ENCODE measurements around the gene FER1L5. TPM values are rescaled to one million over a fixed set of nuclear protein-coding genes. Genes with fewer than 3 reads are reported as not detected.

The FER1L5 gene
- total RNA-seq, 1 donor from 2014 or later = 1.0 TPM

DNA sequence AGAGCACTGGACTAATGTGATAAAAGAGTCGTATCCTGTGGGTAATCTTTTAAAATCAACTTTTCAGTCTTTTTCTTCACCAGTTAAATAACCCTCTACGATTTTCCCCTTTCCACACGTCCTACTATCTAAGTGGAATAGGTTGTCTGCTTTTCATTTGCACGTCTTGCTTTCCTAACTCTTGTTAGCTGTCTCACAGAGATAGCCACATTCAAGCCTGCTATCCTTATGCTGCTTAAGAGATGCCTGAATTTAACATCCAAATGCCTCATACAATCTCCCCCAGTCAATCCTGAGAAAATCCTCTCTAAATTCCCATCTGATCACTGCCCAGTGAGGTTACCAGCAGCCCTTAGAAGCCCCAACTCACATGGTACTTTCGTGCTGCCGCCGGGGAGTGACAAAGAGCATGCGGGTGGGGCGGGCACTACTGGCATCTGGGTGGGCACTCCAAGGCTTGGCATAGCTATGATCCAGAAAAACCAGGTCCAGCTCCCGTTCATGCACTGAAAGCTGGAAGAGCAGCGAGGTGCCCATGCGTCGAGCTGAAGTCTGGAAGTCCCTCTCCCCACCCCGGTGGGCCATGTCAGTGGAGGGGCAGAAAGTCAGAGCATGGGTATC lies 5.9 kb upstream of the FER1L5 start:
- peaks cover 2% of the 10 kb centered on the region for H3K27me3 Mint-ChIP-seq (ENCODE audit: unreplicated experiment)
- peaks cover 13% of the 10 kb centered on the region for H3K4me1 Mint-ChIP-seq (ENCODE audit: unreplicated experiment)
- TF ChIP-seq, protein P1, sequence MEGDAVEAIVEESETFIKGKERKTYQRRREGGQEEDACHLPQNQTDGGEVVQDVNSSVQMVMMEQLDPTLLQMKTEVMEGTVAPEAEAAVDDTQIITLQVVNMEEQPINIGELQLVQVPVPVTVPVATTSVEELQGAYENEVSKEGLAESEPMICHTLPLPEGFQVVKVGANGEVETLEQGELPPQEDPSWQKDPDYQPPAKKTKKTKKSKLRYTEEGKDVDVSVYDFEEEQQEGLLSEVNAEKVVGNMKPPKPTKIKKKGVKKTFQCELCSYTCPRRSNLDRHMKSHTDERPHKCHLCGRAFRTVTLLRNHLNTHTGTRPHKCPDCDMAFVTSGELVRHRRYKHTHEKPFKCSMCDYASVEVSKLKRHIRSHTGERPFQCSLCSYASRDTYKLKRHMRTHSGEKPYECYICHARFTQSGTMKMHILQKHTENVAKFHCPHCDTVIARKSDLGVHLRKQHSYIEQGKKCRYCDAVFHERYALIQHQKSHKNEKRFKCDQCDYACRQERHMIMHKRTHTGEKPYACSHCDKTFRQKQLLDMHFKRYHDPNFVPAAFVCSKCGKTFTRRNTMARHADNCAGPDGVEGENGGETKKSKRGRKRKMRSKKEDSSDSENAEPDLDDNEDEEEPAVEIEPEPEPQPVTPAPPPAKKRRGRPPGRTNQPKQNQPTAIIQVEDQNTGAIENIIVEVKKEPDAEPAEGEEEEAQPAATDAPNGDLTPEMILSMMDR (IDR thresholded peaks at IDR 0.05; ENCODE audit: unreplicated experiment) = no peak
- H3K36me3 Mint-ChIP-seq (ENCODE audit: low read depth, unreplicated experiment) = peaks cover 8% of the 10 kb centered on the region
- H3K9me3 Mint-ChIP-seq (ENCODE audit: unreplicated experiment) = no peaks in the 10 kb centered on the region
- peak overlapping the region; percentile 95 for H3K4me3 Mint-ChIP-seq (ENCODE audit: unreplicated experiment)
- H3K27ac Mint-ChIP-seq (ENCODE audit: unreplicated experiment) = peak overlapping the region; percentile 11
- no peak for DNase-seq (ENCODE audit: low spot score)

DNA sequence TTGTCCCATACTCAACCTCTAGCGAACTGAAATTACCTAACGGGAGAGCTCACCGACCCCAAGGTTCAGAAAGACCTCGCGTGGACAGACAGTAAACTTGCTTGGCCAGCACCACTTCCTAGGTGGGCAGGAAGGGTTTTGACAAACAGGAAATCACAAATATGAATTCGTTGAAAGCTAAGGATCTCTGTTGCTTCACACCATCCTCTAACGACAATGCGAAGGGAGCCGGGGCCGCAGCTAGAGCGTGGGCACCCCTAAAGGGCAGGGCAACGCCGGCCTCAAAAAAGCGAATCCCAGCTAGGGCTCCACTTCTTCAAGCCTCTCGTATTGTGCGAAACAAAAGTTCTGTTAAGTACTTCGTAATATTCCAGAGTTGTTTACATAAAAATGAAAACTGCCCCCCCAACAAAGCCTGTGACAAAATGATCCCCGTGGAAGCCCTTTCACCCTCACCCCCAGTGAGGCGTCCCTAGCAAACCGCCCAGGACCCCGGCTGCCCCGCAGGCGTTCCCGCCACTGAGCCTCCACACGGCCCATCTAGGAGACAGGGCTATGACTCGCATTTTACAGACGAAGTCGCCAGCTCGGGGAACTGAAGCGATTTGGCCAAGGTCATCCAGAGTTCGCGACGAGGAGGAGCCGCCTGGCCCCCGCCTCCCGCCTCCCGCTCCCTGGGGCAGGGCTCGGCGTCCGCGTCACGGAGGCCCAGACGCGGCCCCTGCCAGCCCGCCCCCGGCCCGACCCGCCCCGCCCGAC lies 5.0 kb upstream of the FER1L5 start:
- H3K4me3 Mint-ChIP-seq (ENCODE audit: unreplicated experiment) = peak overlapping the region; percentile 95
- H3K27me3 Mint-ChIP-seq (ENCODE audit: unreplicated experiment) = peaks cover 2% of the 10 kb centered on the region
- peaks cover 13% of the 10 kb centered on the region for H3K4me1 Mint-ChIP-seq (ENCODE audit: unreplicated experiment)
- peak overlapping the region; percentile 70 for H3K27ac Mint-ChIP-seq (ENCODE audit: unreplicated experiment)
- H3K36me3 Mint-ChIP-seq (ENCODE audit: low read depth, unreplicated experiment) = peaks cover 4% of the 10 kb centered on the region
- TF ChIP-seq, protein P1 (IDR thresholded peaks at IDR 0.05; ENCODE audit: unreplicated experiment) = no peak
- no peaks in the 10 kb centered on the region for H3K9me3 Mint-ChIP-seq (ENCODE audit: unreplicated experiment)
- DNase-seq (ENCODE audit: low spot score) = peak; percentile 62

DNA sequence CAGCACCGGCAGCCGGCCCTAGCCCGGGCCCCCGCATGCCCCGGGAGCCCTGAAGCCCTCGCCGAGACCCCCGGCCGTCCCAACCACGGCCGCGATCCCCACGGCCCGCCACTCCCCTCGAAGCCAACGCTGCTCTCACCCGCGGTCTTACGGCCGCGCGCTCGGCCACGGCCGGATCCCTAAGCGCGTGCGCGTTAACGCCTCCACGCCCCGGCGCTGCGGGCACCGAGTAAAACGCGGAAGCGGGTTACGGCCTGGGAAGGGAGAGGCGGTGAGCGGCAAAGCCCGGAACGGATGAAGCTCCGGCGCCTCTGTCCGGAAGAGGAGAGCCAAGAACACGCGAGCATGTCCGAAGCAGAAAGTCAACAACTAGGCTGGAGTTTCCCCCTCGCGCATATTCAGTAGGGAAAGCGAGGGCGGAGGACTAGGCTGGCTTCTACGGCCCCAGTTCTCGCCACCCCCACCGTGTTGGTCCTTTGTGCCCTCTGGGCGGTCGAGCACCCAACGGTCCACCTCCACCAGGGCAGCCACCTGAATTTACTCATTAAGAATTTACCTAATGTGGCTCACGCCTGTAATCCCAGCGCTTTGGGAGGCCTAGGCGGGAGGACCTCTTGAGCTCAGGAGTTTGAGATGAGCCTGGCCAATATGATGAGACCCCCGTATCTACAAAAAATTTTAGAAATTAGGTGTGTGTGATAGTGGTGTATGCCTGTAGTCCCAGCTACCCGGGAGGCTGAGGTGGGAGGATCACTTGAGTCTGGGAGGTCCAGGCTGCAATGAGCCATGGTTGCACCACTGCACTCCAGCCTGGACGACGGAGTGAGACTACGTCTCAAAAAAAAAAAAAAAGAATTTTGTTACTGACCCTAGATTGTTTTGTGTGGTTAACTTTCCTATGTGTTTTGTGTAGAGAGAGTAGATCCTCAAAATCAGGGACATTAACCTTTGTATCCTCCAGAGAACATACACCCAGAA lies 4.1 kb upstream of the FER1L5 start, which contains the start of gene KANSL3:
Gene KANSL3 (minus strand): TSS at position 169 of the 978 bp plus-strand sequence. CDS start 1,177 bp downstream, outside the sequence.
- Mint-ChIP-seq H3K4me3 (ENCODE audit: unreplicated experiment) (peak within 1 kb of the TSS; percentile 95), H3K27ac (ENCODE audit: unreplicated experiment) (peak within 1 kb of the TSS; percentile 70), H3K4me1 (ENCODE audit: unreplicated experiment) (peaks cover 13% of the 10 kb centered on the region), H3K27me3 (ENCODE audit: unreplicated experiment) (peaks cover 2% of the 10 kb centered on the region), H3K36me3 (ENCODE audit: low read depth, unreplicated experiment) (peaks cover 4% of the 10 kb centered on the region), H3K9me3 (ENCODE audit: unreplicated experiment) (no peaks in the 10 kb centered on the region)
- peak; percentile 91 for DNase-seq (ENCODE audit: low spot score)
- TF ChIP-seq, protein P1 (IDR thresholded peaks at IDR 0.05; ENCODE audit: unreplicated experiment) = no peak

DNA sequence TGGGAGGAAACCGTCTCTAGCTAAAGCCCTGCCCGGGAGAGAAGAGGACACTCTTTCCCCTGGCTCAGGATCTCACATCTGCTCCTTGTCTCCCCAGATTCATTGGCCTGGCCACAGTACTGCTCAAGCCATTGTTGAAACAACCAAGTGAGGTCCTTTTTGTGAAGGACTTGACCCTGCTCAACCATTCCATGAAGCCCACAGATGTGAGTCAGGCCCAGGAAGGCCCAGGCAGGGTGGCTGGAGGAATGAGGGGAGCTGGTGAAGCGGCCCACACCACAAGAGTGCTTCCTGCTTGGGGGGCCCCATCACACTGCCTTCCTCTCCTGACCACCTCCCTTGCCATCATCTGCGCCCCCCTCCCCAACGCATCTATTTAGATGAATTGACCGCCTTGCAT lies 5.1 kb downstream of the FER1L5 start:
- Mint-ChIP-seq H3K27ac (ENCODE audit: unreplicated experiment) (no peak overlapping the region), H3K4me3 (ENCODE audit: unreplicated experiment) (peak overlapping the region; percentile 65), H3K9me3 (ENCODE audit: unreplicated experiment) (no peaks in the 10 kb centered on the region), H3K4me1 (ENCODE audit: unreplicated experiment) (no peaks in the 10 kb centered on the region), H3K36me3 (ENCODE audit: low read depth, unreplicated experiment) (peaks cover 9% of the 10 kb centered on the region), H3K27me3 (ENCODE audit: unreplicated experiment) (peaks cover 2% of the 10 kb centered on the region)
- TF ChIP-seq, protein P1 (IDR thresholded peaks at IDR 0.05; ENCODE audit: unreplicated experiment) = no peak
- DNase-seq (ENCODE audit: low spot score) = no peak
